Cardiac muscle cell (in vitro differentiated cells and primary cell): ENCODE data around the gene ZRANB1. TPM values are rescaled to one million over a fixed set of nuclear protein-coding genes. Genes with fewer than 3 reads are reported as not detected.

Source experiments
- DNase-seq, 2 donors: peaks; one replicate each; pipeline versions ENCODE4 v3.0.0 to v3.0.0-alpha.2; 2010 to 2017; ENCODE audit warnings: low read depth in 1 of 2, low spot score in 1 of 2
- H3K27ac ChIP-seq: fragments of 200-600 bp; sonication (generic); 2 replicates; pipeline ENCODE4 v1.5.1; 2016
- H3K27me3 ChIP-seq: fragments of 200-600 bp; sonication (generic); 2 replicates; pipeline ENCODE4 v1.6.0; 2016; ENCODE audit warnings: control low read depth
- H3K36me3 ChIP-seq: fragments of 200-600 bp; sonication (generic); 2 replicates; pipeline ENCODE4 v1.5.1; 2016; ENCODE audit warnings: control low read depth
- H3K4me1 ChIP-seq: fragments of 200-600 bp; sonication (generic); 2 replicates; pipeline ENCODE4 v1.8.1; 2017; ENCODE audit warnings: low read depth, mild to moderate bottlenecking, mixed run types
- H3K4me3 ChIP-seq: fragments of 200-600 bp; sonication (generic); 2 replicates; pipeline ENCODE4 v1.5.1; 2016; ENCODE audit warnings: mild to moderate bottlenecking
- H3K9me3 ChIP-seq: fragments of 200-600 bp; sonication (generic); 2 replicates; pipeline ENCODE4 v1.5.1; 2017; ENCODE audit warnings: low read depth, mild to moderate bottlenecking, control low read depth
- CTCF ChIP-seq: IDR thresholded peaks from 2 replicates; pipeline ENCODE4 v1.5.1; 2012; ENCODE audit warnings: low read depth, mild to moderate bottlenecking, low read length
- polyA plus RNA-seq: library from polyadenylated mRNA; unstranded; fragments of >200 nt; fragmentation: Nextera tagmentation; extraction: Ambion mirVana; gene quantifications from 2 replicates; pipeline ENCODE4 v1.2.1, GENCODE V29; 2016
- total RNA-seq: library from RNA; depleted of rRNA; stranded (reverse); fragments of >200 nt; gene quantifications from 2 replicates; pipeline ENCODE4 v1.2.3, GENCODE V29; 2016

The ZRANB1 gene
- total and polyA plus RNA-seq, 2 experiments from 2014 or later: 11.0 to 20.9 TPM

GRCh38 chr10:125005312-125006187 is 63.6 kb downstream of the ZRANB1 start:
- Histone ChIP-seq H3K36me3 (peaks cover 8% of the 10 kb centered on the region), H3K9me3 (no peaks in the 10 kb centered on the region), H3K4me3 (no peak overlapping the region), H3K27me3 (no peaks in the 10 kb centered on the region), H3K4me1 (no peaks in the 10 kb centered on the region), H3K27ac (no peak overlapping the region)
- no peak for DNase-seq
- TF ChIP-seq CTCF: no peak

- TF ChIP-seq CTCF: no peak
- Histone ChIP-seq H3K4me1 (no peaks in the 10 kb centered on the region), H3K9me3 (no peaks in the 10 kb centered on the region), H3K4me3 (no peak overlapping the region), H3K27ac (no peak overlapping the region), H3K27me3 (no peaks in the 10 kb centered on the region), H3K36me3 (peaks cover 8% of the 10 kb centered on the region)
- peak in 1 of 2 donors; percentile 49 for DNase-seq
Measured at GRCh38 chr10:125006188-125006680, 64.3 kb downstream of the ZRANB1 start.

GRCh38 chr10:125006921-125007426 is 65.1 kb downstream of the ZRANB1 start:
- Histone ChIP-seq H3K36me3 (peaks cover 6% of the 10 kb centered on the region), H3K4me1 (no peaks in the 10 kb centered on the region), H3K9me3 (no peaks in the 10 kb centered on the region), H3K27ac (peak overlapping the region; percentile 48), H3K4me3 (no peak overlapping the region), H3K27me3 (no peaks in the 10 kb centered on the region)
- no peak for TF ChIP-seq CTCF
- peak in 1 of 2 donors; percentile 31 for DNase-seq

- H3K4me3 ChIP-seq: no peak overlapping the region
- no peak for DNase-seq
- peaks cover 6% of the 10 kb centered on the region for H3K36me3 ChIP-seq
- no peaks in the 10 kb centered on the region for H3K9me3 ChIP-seq
- H3K27ac ChIP-seq: peak overlapping the region; percentile 48
- no peaks in the 10 kb centered on the region for H3K27me3 ChIP-seq
- TF ChIP-seq CTCF: no peak
- no peaks in the 10 kb centered on the region for H3K4me1 ChIP-seq
Measured at GRCh38 chr10:125007436-125007835, 65.5 kb downstream of the ZRANB1 start.

GRCh38 chr10:125008689-125009638 is 67.0 kb downstream of the ZRANB1 start:
- Histone ChIP-seq H3K27me3 (no peaks in the 10 kb centered on the region), H3K4me1 (no peaks in the 10 kb centered on the region), H3K36me3 (peaks cover 2% of the 10 kb centered on the region), H3K9me3 (no peaks in the 10 kb centered on the region), H3K4me3 (no peak overlapping the region), H3K27ac (no peak overlapping the region)
- TF ChIP-seq CTCF: no peak
- no peak for DNase-seq
